D721Med (cell line): ENCODE measurements around the gene ENTPD1.
"Not testable (repeated sequence)": the region's sequence is repeated elsewhere in the genome, so short reads cannot be mapped to it uniquely, and the experiment has no call there.

Source experiments
- DNase-seq: peaks from one replicate; pipeline ENCODE4 v3.0.0; 2011; ENCODE audit warnings: low spot score; ENCODE audit not compliant: insufficient read length
- FAIRE-seq: peaks from 2 replicates; lab custom pipeline; 2011; peaks lifted over from hg19 to GRCh38; lab: Jason Lieb, UNC
- TF ChIP-seq, protein P1 (sequence below): IDR thresholded peaks from 2 replicates; pipeline ENCODE4 v1.5.1; 2012; ENCODE audit warnings: mild to moderate bottlenecking, control low read depth; ENCODE audit not compliant: insufficient read depth; ENCODE audit errors: missing control alignments

Gene ENTPD1

GRCh38 chr10:95873651-95874050 lies 117.7 kb downstream of the ENTPD1 start:
- no peak for DNase-seq
- no peak for FAIRE-seq
- TF ChIP-seq, protein P1, sequence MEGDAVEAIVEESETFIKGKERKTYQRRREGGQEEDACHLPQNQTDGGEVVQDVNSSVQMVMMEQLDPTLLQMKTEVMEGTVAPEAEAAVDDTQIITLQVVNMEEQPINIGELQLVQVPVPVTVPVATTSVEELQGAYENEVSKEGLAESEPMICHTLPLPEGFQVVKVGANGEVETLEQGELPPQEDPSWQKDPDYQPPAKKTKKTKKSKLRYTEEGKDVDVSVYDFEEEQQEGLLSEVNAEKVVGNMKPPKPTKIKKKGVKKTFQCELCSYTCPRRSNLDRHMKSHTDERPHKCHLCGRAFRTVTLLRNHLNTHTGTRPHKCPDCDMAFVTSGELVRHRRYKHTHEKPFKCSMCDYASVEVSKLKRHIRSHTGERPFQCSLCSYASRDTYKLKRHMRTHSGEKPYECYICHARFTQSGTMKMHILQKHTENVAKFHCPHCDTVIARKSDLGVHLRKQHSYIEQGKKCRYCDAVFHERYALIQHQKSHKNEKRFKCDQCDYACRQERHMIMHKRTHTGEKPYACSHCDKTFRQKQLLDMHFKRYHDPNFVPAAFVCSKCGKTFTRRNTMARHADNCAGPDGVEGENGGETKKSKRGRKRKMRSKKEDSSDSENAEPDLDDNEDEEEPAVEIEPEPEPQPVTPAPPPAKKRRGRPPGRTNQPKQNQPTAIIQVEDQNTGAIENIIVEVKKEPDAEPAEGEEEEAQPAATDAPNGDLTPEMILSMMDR, result no peak

DNA sequence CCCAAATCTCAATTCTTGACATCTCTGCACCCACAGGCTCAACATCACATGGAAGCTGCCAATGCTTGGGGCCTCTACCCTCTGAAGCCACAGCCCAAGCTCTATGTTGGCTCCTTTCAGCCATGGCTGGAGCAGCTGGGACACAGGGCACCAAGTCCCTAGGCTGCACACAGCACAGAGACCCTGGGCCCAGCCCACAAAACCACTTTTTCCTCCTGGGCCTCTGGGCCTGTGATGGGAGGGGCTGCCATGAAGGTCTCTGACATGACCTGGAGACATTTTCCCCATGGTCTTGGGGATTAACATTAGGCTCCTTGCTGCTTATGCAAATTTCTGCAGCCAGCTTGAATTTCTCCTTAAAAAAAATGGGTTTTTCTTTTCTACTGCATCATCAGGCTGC lies 118.8 kb downstream of the ENTPD1 start:
- not testable (repeated sequence) for DNase-seq, FAIRE-seq

GRCh38 chr10:95876756-95877155 lies 120.8 kb downstream of the ENTPD1 start:
- FAIRE-seq (no peak), DNase-seq (no peak)
- TF ChIP-seq, protein P1, result no peak

GRCh38 chr10:95877881-95878280 lies 121.9 kb downstream of the ENTPD1 start:
- TF ChIP-seq, protein P1, result no peak
- DNase-seq, result no peak
- no peak for FAIRE-seq

DNA sequence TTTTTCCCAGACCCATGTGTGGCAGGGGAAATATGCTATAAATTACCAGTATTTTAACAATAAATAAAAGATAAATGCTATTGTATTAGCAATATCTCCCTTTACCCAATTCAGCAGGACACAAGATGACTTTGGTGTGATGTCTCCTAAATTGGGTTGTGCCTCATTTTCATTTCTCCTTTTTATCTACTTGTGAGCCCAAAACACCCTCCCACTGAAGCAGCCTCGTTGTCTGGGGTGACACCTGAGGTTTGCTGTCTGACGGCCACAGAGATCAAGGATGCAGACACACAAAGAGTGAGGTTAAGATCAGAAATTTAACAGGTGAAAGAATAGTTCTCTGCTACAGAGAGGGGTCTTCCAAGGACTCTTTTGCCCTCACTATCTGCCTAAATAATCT lies 124.7 kb downstream of the ENTPD1 start:
- TF ChIP-seq, protein P1, result no peak
- DNase-seq (no peak), FAIRE-seq (no peak)

DNA sequence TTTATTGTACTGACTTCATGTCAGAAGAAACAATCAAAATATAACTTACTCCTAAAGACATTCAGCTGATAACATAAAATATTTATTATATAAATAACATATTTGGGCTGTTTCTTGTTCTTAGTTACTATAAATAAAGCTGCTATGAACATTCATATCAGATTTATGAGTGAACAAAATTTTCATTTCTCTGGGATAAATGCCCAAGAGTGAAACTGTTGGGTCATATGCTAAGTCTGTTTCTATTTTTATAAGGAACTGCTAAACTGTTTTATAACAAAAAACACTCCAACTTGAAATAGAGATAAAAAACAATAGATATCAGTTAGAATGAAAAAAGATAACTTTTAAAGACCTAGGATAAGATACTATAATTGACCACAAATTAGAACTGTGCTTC lies 125.4 kb downstream of the ENTPD1 start:
- FAIRE-seq (no peak), DNase-seq (no peak)
- TF ChIP-seq, protein P1, result no peak

GRCh38 chr10:95889830-95890229 lies 133.9 kb downstream of the ENTPD1 start:
- TF ChIP-seq, protein P1, result no peak
- DNase-seq (no peak), FAIRE-seq (no peak)
